GM12878 (cell line): Measurements from ENCODE around the gene CHST15.

Source experiments
- BHLHE40 ChIP-seq, 2 experiments: fragments of 450-650 bp in 1 of 2; IDR thresholded peaks; 2 replicates each; pipeline ENCODE4 v1.6.1; 2011 to 2017; ENCODE audit warnings: low read depth in 2 of 2, borderline replicate concordance in 1 of 2, improper control_type of control experiment in 1 of 2, low read length in 1 of 2, mild to moderate bottlenecking in 1 of 2
- CEBPZ ChIP-seq: fragments of 150-350 bp; IDR thresholded peaks from 2 replicates; pipeline ENCODE4 v1.6.1; 2016; ENCODE audit warnings: low read depth, low read length
- CHD2 ChIP-seq: IDR thresholded peaks from 2 replicates; pipeline ENCODE4 v1.6.1; 2011; ENCODE audit warnings: low read depth, low read length, improper control_type of control experiment, borderline replicate concordance
- DPF2 ChIP-seq: fragments of 450-650 bp; IDR thresholded peaks from 2 replicates; pipeline ENCODE4 v1.6.1; 2017; ENCODE audit warnings: mild to moderate bottlenecking
- EGR1 ChIP-seq, 2 experiments: IDR thresholded peaks; 1 replicate in 1 of 2; 2 replicates in 1 of 2; pipeline ENCODE4 v1.6.1; 2011 to 2012; ENCODE audit warnings: low read depth in 2 of 2, low read length in 2 of 2, borderline replicate concordance in 1 of 2, mild to moderate bottlenecking in 1 of 2, moderate library complexity in 1 of 2
- EP300 ChIP-seq, 2 experiments: fragments of 150-350 bp in 1 of 2; IDR thresholded peaks; 2 replicates each; pipeline ENCODE4 v1.6.1; 2011 to 2012; ENCODE audit warnings: low read depth in 2 of 2, low read length in 2 of 2, borderline replicate concordance in 1 of 2, improper control_type of control experiment in 1 of 2, inconsistent platforms in 1 of 2; ENCODE audit not compliant: control insufficient read depth in 1 of 2
- JUNB ChIP-seq: IDR thresholded peaks from 2 replicates; pipeline ENCODE4 v1.6.1; 2016; ENCODE audit warnings: antibody characterized with exemption, mild to moderate bottlenecking
- POLR2AphosphoS5 ChIP-seq: IDR thresholded peaks from 2 replicates; pipeline ENCODE4 v1.6.1; 2011; ENCODE audit warnings: mild to moderate bottlenecking, low read length, inconsistent platforms
- SIX5 ChIP-seq: IDR thresholded peaks from 2 replicates; pipeline ENCODE4 v1.6.1; 2011; ENCODE audit warnings: mild to moderate bottlenecking, low read depth, low read length, moderate library complexity; ENCODE audit not compliant: severe bottlenecking
- TCF3 ChIP-seq: IDR thresholded peaks from 2 replicates; pipeline ENCODE4 v1.6.1; 2012; ENCODE audit warnings: low read depth, mild to moderate bottlenecking, low read length, borderline replicate concordance; ENCODE audit not compliant: insufficient read depth
- TF ChIP-seq, protein P1 (sequence below), 3 experiments: IDR thresholded peaks in 2 of 3; conservative IDR thresholded peaks in 1 of 3; 2 replicates each; pipeline ENCODE4 v1.5.1; 2011; ENCODE audit warnings: low read depth in 3 of 3, low read length in 3 of 3, mild to moderate bottlenecking in 3 of 3, control low read depth in 2 of 3, moderate library complexity in 2 of 3, inconsistent platforms in 1 of 3, mixed read lengths in 1 of 3; ENCODE audit not compliant: control insufficient read depth in 2 of 3, insufficient read depth in 1 of 3; ENCODE audit errors: extremely low read depth in 1 of 3

DNA sequence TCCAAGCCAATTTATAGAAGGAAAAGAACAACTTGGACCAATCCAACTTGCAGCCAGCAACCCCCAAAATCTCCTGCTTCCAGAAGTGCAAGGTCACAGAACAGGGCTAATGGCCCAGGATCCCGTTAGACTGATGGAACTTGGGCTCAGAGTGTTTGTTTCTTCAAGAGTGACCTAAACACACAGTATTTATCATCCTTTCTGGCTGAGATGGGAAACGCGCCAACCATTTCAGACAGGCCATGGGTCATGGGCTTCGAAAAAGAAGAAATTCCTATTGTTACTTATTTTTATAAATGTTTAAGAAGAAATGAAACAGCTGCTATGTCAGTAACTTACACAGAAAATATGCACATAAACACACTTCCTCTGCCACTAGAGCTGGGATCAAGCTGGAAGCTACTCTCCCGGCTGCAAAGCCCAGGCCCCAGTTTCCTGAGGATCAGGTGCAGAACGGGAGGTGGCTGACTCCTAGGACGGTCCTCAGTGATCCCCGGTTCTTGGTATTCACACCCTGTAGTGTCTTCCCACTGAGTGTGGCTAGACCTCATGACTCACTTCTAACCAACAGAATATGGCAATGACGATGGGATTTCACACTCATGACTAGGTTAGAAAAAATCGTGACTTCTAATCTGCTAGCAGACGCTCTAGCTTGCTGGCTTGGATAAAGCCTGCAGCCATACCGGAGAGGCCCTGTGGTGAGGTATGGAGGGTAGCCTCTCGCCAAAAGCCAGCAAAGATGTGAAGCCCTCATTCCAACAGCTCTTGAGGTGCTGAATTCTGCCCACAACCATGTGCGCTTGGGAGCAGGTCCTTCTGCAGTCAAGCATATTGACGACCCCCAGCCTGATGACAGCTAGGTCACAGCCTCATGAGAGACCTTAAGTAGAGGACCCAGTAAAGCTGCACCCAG, 60.2 kb downstream of the CHST15 start:
- TF ChIP-seq EGR1 (IDR thresholded peaks at IDR 0.05; ENCODE audit: borderline replicate concordance in 1 of 2, low read depth in 2 of 2, low read length in 2 of 2) (no peak), BHLHE40 (IDR thresholded peaks at IDR 0.05; ENCODE audit: borderline replicate concordance in 1 of 2, low read depth in 2 of 2, low read length in 1 of 2) (no peak), JUNB (no peak), SIX5 (no peak), CHD2 (no peak), EP300 (IDR thresholded peaks at IDR 0.05; ENCODE audit: borderline replicate concordance in 1 of 2, control insufficient read depth in 1 of 2, low read depth in 2 of 2, low read length in 2 of 2) (no peak), CEBPZ (no peak), POLR2AphosphoS5 (no peak), DPF2 (no peak), TCF3 (no peak)
- TF ChIP-seq, protein P1, sequence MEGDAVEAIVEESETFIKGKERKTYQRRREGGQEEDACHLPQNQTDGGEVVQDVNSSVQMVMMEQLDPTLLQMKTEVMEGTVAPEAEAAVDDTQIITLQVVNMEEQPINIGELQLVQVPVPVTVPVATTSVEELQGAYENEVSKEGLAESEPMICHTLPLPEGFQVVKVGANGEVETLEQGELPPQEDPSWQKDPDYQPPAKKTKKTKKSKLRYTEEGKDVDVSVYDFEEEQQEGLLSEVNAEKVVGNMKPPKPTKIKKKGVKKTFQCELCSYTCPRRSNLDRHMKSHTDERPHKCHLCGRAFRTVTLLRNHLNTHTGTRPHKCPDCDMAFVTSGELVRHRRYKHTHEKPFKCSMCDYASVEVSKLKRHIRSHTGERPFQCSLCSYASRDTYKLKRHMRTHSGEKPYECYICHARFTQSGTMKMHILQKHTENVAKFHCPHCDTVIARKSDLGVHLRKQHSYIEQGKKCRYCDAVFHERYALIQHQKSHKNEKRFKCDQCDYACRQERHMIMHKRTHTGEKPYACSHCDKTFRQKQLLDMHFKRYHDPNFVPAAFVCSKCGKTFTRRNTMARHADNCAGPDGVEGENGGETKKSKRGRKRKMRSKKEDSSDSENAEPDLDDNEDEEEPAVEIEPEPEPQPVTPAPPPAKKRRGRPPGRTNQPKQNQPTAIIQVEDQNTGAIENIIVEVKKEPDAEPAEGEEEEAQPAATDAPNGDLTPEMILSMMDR (IDR thresholded peaks at IDR 0.05 in 2 of 3, conservative IDR thresholded peaks at IDR 0.05 in 1 of 3; ENCODE audit: control insufficient read depth in 2 of 3, extremely low read depth in 1 of 3, insufficient read depth in 1 of 3, low read depth in 3 of 3, low read length in 3 of 3): no peak
